Measurements from ENCODE around the gene ZCCHC14. TPM values are rescaled to one million over a fixed set of nuclear protein-coding genes. Genes with fewer than 3 reads are reported as not detected.

ZCCHC14 gene
- polyA plus RNA-seq, 2 of the 4 experiments (the other 2 are of a cell fraction): 3.8 to 7.3 TPM

DNA sequence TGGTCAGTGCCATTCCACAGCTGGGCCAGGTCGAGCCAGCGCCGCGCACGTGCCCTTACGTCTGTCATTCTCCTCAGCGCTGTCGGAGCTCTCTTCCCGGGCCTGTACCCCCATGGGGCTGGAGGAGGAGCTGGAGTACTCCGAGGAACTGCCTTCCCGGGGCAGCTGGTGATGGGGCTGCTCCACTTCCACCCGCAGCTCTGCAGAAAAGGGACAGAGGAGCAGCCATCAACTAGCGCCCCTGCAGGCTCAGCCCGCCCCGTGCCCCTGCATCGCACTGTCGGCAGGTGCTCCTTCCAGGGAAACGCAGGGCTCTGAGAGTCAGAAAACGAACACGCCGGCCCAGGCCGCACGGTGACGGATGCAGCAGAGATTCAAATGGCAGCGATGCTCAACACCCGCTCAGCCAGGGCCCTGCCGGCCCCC, 79.8 kb downstream of the ZCCHC14 start:
- Histone ChIP-seq H3K27ac (no peak overlapping the region), H3K4me3 (no peak overlapping the region), H3K4me2 (no peak overlapping the region), H3K4me1 (no peaks in the 10 kb centered on the region), H3K9me3 (no peaks in the 10 kb centered on the region)
- DNase-seq (ENCODE audit: low read depth in 1 of 2, low spot score in 1 of 2) (no peak), FAIRE-seq (no peak), ATAC-seq (no peak)
- TF ChIP-seq SMC3 (IDR thresholded peaks at IDR 0.05) (no peak), GATA3 (IDR thresholded peaks at IDR 0.05; ENCODE audit: borderline replicate concordance) (no peak), ZNF302 (CRISPR knock-in tag; IDR thresholded peaks at IDR 0.05) (no peak), EP300 (IDR thresholded peaks at IDR 0.05) (no peak), RAD21 (conservative IDR thresholded peaks at IDR 0.05 in 1 of 2, IDR thresholded peaks at IDR 0.05 in 1 of 2) (no peak), FOSB (CRISPR knock-in tag; IDR thresholded peaks at IDR 0.05) (no peak), CEBPB (IDR thresholded peaks at IDR 0.05) (no peak), JUNB (IDR thresholded peaks at IDR 0.05) (no peak), ZSCAN20 (CRISPR knock-in tag; IDR thresholded peaks at IDR 0.05) (no peak), HOXB5 (CRISPR knock-in tag; IDR thresholded peaks at IDR 0.05) (no peak), BHLHE40 (IDR thresholded peaks at IDR 0.05; ENCODE audit: low read depth, low read length) (no peak), CHD2 (IDR thresholded peaks at IDR 0.05; ENCODE audit: low read length, partially characterized antibody) (no peak), MYC (IDR thresholded peaks at IDR 0.05; ENCODE audit: borderline replicate concordance, low read length) (no peak), HOXB13 (CRISPR knock-in tag; IDR thresholded peaks at IDR 0.05; ENCODE audit: low read depth) (no peak)
- TF ChIP-seq, protein P1, sequence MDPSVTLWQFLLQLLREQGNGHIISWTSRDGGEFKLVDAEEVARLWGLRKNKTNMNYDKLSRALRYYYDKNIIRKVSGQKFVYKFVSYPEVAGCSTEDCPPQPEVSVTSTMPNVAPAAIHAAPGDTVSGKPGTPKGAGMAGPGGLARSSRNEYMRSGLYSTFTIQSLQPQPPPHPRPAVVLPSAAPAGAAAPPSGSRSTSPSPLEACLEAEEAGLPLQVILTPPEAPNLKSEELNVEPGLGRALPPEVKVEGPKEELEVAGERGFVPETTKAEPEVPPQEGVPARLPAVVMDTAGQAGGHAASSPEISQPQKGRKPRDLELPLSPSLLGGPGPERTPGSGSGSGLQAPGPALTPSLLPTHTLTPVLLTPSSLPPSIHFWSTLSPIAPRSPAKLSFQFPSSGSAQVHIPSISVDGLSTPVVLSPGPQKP (IDR thresholded peaks at IDR 0.05; ENCODE audit: low read depth, low read length): no peak
- CTCF ChIA-PET: interaction anchor here (1.1 to 2.0 kb wide), 5 partner anchors 11 to 223 kb away, joined by 3 to 23 read pairs (median 4); no protein-coding TSS in a partner anchor
- POLR2A ChIA-PET: no interaction called here
- WGBS (ENCODE audit: missing lambda C conversion rate): 95% methylated on average over 25 of the region's 27 CpGs

DNA sequence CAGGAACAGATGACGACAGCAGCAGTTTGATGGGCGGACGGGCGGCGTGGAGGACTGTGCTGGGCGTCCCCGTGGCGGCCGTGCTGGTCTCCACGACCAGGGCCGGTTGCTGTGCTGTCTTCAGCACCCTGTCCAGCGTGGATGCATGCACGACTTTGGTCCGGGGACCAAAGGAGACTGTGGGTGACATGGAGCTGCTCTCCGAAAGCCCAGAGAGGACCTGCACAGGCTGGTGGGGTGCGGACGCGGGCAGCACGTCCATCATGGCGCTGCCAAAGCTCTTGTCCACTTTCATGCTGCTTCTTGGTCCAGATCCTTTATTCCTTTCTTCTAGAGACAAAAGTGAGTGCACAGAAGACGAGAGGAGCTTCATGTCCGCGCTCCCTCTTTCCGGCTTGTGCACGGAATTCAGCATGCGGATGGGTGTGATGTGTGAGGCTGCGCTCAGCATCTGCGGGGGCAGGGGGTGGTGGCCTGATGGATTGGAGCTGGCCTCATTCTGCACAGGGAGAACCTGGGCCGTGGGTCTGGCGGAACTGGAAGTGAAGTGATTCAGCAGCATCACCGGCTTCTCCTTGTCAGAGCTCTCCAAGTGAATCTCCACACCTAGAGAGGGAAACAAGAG, 80.3 kb downstream of the ZCCHC14 start:
- WGBS (ENCODE audit: missing lambda C conversion rate): 91% methylated on average over 25 of the region's 31 CpGs
- no peak overlapping the region for H3K27ac ChIP-seq
- H3K4me2 ChIP-seq: no peak overlapping the region
- no peak for DNase-seq (ENCODE audit: low read depth in 1 of 2, low spot score in 1 of 2)
- ChIA-PET CTCF (interaction anchor here (0.9 to 2.0 kb wide), 6 partner anchors 10 to 224 kb away, joined by 3 to 23 read pairs (median 4); no protein-coding TSS in a partner anchor), POLR2A (no interaction called here)
- TF ChIP-seq FOSL2 (IDR thresholded peaks at IDR 0.05): no peak
- TF ChIP-seq FOSL2 (CRISPR knock-in tag; IDR thresholded peaks at IDR 0.05): no peak
- TF ChIP-seq CHD4 (IDR thresholded peaks at IDR 0.05; ENCODE audit: borderline replicate concordance): no peak
- TF ChIP-seq SMC3 (IDR thresholded peaks at IDR 0.05): no peak
- TF ChIP-seq POLR2AphosphoS2 (conservative IDR thresholded peaks at IDR 0.05; ENCODE audit: low read length): no peak
- TF ChIP-seq TFCP2L1 (CRISPR knock-in tag; IDR thresholded peaks at IDR 0.05): no peak
- no peak for TF ChIP-seq HEYL (CRISPR knock-in tag; IDR thresholded peaks at IDR 0.05)
- TF ChIP-seq, protein P2, sequence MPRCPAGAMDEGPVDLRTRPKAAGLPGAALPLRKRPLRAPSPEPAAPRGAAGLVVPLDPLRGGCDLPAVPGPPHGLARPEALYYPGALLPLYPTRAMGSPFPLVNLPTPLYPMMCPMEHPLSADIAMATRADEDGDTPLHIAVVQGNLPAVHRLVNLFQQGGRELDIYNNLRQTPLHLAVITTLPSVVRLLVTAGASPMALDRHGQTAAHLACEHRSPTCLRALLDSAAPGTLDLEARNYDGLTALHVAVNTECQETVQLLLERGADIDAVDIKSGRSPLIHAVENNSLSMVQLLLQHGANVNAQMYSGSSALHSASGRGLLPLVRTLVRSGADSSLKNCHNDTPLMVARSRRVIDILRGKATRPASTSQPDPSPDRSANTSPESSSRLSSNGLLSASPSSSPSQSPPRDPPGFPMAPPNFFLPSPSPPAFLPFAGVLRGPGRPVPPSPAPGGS (IDR thresholded peaks at IDR 0.05): no peak
- TF ChIP-seq, protein P3, sequence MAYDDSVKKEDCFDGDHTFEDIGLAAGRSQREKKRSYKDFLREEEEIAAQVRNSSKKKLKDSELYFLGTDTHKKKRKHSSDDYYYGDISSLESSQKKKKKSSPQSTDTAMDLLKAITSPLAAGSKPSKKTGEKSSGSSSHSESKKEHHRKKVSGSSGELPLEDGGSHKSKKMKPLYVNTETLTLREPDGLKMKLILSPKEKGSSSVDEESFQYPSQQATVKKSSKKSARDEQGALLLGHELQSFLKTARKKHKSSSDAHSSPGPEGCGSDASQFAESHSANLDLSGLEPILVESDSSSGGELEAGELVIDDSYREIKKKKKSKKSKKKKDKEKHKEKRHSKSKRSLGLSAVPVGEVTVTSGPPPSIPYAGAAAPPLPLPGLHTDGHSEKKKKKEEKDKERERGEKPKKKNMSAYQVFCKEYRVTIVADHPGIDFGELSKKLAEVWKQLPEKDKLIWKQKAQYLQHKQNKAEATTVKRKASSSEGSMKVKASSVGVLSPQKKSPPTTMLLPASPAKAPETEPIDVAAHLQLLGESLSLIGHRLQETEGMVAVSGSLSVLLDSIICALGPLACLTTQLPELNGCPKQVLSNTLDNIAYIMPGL (CRISPR knock-in tag; IDR thresholded peaks at IDR 0.05; ENCODE audit: borderline replicate concordance): no peak
- TF ChIP-seq, protein P4, sequence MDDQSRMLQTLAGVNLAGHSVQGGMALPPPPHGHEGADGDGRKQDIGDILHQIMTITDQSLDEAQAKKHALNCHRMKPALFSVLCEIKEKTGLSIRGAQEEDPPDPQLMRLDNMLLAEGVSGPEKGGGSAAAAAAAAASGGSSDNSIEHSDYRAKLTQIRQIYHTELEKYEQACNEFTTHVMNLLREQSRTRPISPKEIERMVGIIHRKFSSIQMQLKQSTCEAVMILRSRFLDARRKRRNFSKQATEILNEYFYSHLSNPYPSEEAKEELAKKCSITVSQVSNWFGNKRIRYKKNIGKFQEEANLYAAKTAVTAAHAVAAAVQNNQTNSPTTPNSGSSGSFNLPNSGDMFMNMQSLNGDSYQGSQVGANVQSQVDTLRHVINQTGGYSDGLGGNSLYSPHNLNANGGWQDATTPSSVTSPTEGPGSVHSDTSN (IDR thresholded peaks at IDR 0.05): no peak
- no peaks in the 10 kb centered on the region for H3K9me3 ChIP-seq
- no peak for FAIRE-seq
- no peaks in the 10 kb centered on the region for H3K4me1 ChIP-seq
- no peak for ATAC-seq
- no peak overlapping the region for H3K4me3 ChIP-seq

All from A549 (cell line).